HUES48 (cell line): ENCODE measurements around the gene PFN3.
A peak's percentile ranks its signal among the peaks of the same experiment; 100 is the strongest.

Experiments
- H3K27ac ChIP-seq: one replicate; pipeline ENCODE4 v1.7.0; 2013; ENCODE audit warnings: low read depth, low read length, inconsistent platforms
- H3K27me3 ChIP-seq: 2 replicates; pipeline ENCODE4 v1.6.1; 2013; ENCODE audit warnings: mild to moderate bottlenecking, low read length; ENCODE audit not compliant: control insufficient read depth, insufficient read depth
- H3K36me3 ChIP-seq: 2 replicates; pipeline ENCODE4 v1.6.1; 2013; ENCODE audit warnings: low read length; ENCODE audit not compliant: control insufficient read depth, insufficient read depth
- H3K4me1 ChIP-seq: 2 replicates; pipeline ENCODE4 v1.6.1; 2013; ENCODE audit warnings: mild to moderate bottlenecking, low read length; ENCODE audit not compliant: control insufficient read depth, insufficient read depth
- H3K4me3 ChIP-seq: 2 replicates; pipeline ENCODE4 v1.5.1; 2013; ENCODE audit warnings: mild to moderate bottlenecking, low read depth, low read length
- H3K9ac ChIP-seq: 2 replicates; pipeline ENCODE4 v1.6.1; 2013; ENCODE audit warnings: mild to moderate bottlenecking, low read depth, low read length, moderate library complexity
- H3K9me3 ChIP-seq: 2 replicates; pipeline ENCODE4 v1.6.1; 2013; ENCODE audit warnings: low read length; ENCODE audit not compliant: control insufficient read depth, insufficient read depth

PFN3 gene

GRCh38 chr5:177367981-177368868 lies 32.2 kb downstream of the PFN3 start:
- Histone ChIP-seq H3K4me1 (peaks cover 16% of the 10 kb centered on the region), H3K27me3 (peaks cover 15% of the 10 kb centered on the region), H3K9me3 (no peaks in the 10 kb centered on the region), H3K36me3 (peaks cover 5% of the 10 kb centered on the region; the same call in 1 of the 2 replicates), H3K27ac (no peak overlapping the region), H3K9ac (no peak overlapping the region), H3K4me3 (no peak overlapping the region; the same call in 1 of the 2 replicates)

- Histone ChIP-seq H3K27me3 (peaks cover 15% of the 10 kb centered on the region), H3K4me3 (peak overlapping the region; percentile 75), H3K27ac (no peak overlapping the region), H3K9ac (no peak overlapping the region), H3K4me1 (peaks cover 21% of the 10 kb centered on the region), H3K36me3 (peaks cover 5% of the 10 kb centered on the region; the same call in 1 of the 2 replicates), H3K9me3 (no peaks in the 10 kb centered on the region)
These were observed 33.1 kb downstream of the PFN3 start for GRCh38 chr5:177367323-177367848.

GRCh38 chr5:177366528-177367322 lies 33.7 kb downstream of the PFN3 start:
- peak overlapping the region; percentile 75 for H3K4me3 ChIP-seq
- H3K9ac ChIP-seq, result peak overlapping the region; percentile 71
- H3K4me1 ChIP-seq, result peaks cover 27% of the 10 kb centered on the region

GRCh38 chr5:177365845-177366527 lies 34.5 kb downstream of the PFN3 start:
- Histone ChIP-seq H3K4me3 (peak overlapping the region; percentile 75), H3K4me1 (peaks cover 23% of the 10 kb centered on the region), H3K9me3 (no peaks in the 10 kb centered on the region), H3K9ac (peak overlapping the region; percentile 43; the same call in 1 of the 2 replicates), H3K27ac (peak overlapping the region; percentile 89), H3K36me3 (no peaks in the 10 kb centered on the region), H3K27me3 (peaks cover 17% of the 10 kb centered on the region)

More at GRCh38 chr5:177366528-177367322, 33.7 kb downstream of the PFN3 start:
- Histone ChIP-seq H3K9me3 (no peaks in the 10 kb centered on the region), H3K27me3 (peaks cover 17% of the 10 kb centered on the region), H3K27ac (peak overlapping the region; percentile 89), H3K36me3 (no peaks in the 10 kb centered on the region)

DNA sequence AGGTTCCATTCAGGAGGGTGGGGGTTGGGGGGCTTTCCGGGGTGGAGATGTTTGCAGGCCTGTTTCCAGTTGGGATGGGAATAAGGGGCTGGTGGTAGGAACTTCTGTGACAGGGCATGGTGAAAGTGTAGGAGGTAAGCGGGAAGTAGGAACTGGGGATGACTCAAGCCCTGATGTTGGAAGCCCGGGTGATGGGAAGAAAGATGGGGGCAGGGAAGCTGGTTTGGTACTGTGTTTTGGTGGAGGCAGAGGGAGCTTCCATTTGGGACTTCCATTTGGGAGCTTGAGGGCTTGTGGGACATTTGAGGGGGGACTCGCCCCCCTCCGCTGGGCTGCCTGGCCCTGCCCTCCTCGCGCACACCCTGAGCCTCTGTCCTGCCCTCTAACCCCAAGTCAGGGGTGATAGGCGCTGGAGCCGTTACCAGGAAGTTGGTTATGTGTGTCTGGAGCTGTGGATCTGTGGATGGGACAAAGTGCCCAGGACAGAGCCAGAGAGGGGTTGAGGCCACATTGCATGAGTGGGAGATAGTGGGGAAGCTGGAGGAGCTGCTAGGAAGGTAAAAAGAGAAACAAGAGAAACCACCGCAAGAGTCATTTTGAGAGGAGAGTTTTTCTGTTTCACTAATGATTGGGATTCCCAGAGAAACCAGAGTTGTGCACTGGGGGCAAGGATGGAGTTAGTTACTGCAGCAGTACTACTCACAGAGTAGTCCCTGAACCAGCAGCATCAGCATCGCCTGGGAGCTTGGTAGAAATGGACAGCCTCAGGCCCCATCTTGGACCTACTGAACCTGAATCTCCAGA lies 36.1 kb downstream of the PFN3 start:
- no peak overlapping the region for H3K4me3 ChIP-seq

DNA sequence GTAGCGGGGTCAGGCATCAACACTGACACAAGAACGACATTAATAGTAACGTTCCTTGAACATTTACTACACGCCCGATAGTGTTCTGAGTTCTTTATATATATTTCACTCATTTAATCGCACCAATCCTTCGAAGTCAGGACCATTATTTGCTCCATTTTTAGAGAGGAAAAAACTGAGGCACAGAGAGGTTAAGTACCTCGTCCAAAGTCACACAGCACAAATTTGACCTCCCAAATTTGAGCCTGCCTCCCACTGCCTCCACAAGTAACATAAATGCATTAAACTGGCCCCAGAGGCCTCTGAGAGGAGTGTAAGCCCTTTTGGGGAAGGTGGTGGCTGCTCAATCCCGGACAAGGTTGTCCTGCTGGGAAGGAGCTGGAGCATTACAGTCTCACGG lies 36.9 kb downstream of the PFN3 start:
- H3K36me3 ChIP-seq, result no peaks in the 10 kb centered on the region
- peaks cover 15% of the 10 kb centered on the region for H3K27me3 ChIP-seq
- H3K27ac ChIP-seq, result no peak overlapping the region
- H3K4me3 ChIP-seq, result peak overlapping the region; percentile 76
- no peaks in the 10 kb centered on the region for H3K9me3 ChIP-seq
- no peak overlapping the region for H3K9ac ChIP-seq
- peaks cover 17% of the 10 kb centered on the region for H3K4me1 ChIP-seq

More for the DNA sequence above, 36.1 kb downstream of the PFN3 start:
- peaks cover 17% of the 10 kb centered on the region for H3K4me1 ChIP-seq
- peaks cover 17% of the 10 kb centered on the region for H3K27me3 ChIP-seq
- H3K27ac ChIP-seq, result no peak overlapping the region
- no peak overlapping the region for H3K9ac ChIP-seq
- no peaks in the 10 kb centered on the region for H3K36me3 ChIP-seq
- no peaks in the 10 kb centered on the region for H3K9me3 ChIP-seq

DNA sequence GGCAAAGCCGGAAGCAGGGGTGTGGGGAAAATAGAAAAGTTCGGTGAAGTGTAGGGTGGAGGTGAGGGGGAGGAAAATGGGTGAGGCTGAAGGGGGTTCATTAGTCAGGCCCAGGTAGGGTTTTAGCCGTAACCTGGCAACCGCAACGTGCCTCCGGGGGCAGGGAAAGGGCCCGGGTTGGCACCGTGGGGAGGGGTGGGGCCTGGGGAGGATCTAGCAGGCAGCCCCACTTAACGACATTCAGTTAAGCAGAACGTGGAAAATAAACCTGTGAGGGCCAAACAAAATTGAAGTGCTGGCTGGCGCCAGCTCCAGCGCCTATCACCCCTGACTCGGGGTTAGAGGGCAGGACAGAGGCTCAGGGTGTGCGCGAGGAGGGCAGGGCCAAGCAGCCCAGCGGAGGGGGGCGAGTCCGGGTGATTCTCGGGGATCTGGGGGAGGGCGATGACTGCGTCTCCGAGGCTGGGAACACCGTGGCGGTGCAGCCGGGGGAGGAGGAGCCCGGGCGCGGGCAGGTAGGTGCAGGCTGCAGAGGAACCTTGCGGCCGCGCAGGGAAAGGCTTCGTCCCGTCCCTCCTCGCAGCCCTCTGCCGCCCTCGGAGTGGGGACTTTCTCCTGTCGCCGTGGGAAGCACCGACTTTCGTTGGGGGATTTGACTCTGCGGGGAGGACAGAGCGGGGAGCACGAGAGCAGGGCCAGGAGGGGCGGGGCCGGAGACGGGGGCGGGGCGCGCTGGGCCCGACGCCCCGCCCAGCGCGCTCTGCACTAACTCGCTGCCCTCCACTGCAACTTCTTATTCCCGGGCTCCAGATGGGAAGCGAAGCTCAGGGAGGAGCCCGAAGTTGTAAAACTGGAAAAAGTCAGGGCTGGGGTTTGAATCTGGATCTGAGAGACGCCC lies 37.6 kb downstream of the PFN3 start:
- Histone ChIP-seq H3K27me3 (peaks cover 8% of the 10 kb centered on the region), H3K9ac (peak overlapping the region; percentile 41; the same call in 1 of the 2 replicates), H3K4me1 (peaks cover 17% of the 10 kb centered on the region), H3K27ac (peak overlapping the region; percentile 4), H3K4me3 (peak overlapping the region; percentile 76), H3K36me3 (no peaks in the 10 kb centered on the region), H3K9me3 (no peaks in the 10 kb centered on the region)

- Histone ChIP-seq H3K36me3 (no peaks in the 10 kb centered on the region), H3K27me3 (0 out of 2 replicates have a peak, but pooled peaks cover 2% of the 10 kb centered on the region), H3K4me1 (peaks cover 17% of the 10 kb centered on the region), H3K4me3 (no peak overlapping the region; the same call in 1 of the 2 replicates), H3K9ac (no peak overlapping the region), H3K9me3 (no peaks in the 10 kb centered on the region), H3K27ac (no peak overlapping the region)
These were observed 38.2 kb downstream of the PFN3 start for GRCh38 chr5:177362292-177362609.

DNA sequence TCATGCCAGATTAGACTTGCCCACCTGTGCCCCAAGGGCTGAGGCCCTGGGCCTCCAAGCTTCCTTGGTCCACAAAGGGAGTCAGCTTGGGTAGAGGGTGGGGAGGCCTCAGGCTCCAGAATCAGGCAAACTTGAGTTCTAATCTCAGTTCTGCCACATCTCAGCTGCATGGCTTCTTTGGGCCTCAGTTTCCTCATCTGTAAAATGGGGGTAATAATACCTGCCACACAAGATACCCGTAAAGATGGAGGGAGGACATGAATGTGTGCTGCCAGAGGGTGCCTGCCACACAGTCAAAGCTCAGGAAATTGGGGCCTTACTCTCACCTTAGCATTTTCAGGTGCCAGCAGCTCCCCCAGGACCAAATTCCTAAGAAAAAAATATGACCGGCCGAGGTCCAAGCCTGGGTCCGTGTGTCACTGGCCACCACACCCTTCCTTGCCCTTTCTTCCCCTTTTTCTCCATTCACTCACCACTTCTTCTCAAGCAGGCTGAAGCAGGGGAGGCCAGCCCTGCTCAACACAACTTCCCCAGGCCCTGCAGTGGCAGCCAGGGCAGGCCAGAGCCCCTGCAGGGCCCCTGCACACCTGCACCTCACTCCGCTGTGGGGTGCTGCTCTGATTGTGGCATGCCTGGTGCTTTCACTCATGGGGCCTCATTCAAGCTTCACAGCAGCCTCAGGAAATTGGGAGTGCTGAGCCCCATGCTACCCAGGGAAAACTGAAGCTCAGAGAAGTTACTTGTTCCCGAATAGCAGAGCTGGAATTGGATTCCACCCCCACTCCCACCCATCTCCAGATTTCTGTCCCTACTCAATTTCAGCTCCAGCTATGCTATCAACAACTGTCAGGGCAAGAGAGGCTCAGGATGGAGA lies 38.8 kb downstream of the PFN3 start:
- no peak overlapping the region for H3K27ac ChIP-seq
- no peaks in the 10 kb centered on the region for H3K9me3 ChIP-seq
- no peak overlapping the region for H3K9ac ChIP-seq
- 0 out of 2 replicates have a peak, but pooled peaks cover 2% of the 10 kb centered on the region for H3K27me3 ChIP-seq
- H3K4me1 ChIP-seq, result peaks cover 17% of the 10 kb centered on the region
- no peak overlapping the region for H3K4me3 ChIP-seq
- H3K36me3 ChIP-seq, result no peaks in the 10 kb centered on the region
